Measurements from ENCODE around the gene SEPTIN2.
"Not testable (repeated sequence)": the region's sequence is repeated elsewhere in the genome, so short reads cannot be mapped to it uniquely, and the experiment has no call there.

SEPTIN2 gene

DNA sequence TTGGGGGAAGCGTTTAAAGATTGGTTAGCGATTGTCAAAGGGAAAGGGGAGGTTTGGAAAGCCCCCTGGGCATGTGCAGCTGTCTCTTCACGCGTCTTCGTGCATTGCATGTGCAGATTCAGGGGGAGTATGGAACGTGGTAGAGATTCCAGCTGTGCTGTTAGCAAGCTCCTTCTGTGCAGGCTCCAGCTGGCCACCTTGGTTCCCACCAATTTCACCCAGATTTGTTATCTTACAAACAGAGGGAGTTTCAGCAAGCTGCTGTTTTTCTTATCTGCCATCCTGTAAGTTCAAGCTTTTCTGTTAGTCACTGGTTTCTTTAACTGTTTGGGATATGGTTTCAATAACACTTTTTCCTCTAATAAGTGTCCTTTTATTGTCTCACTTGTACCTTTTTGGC, 70.8 kb downstream of the SEPTIN2 start:
- DNase-seq (ENCODE audit: low read depth) = no peak

DNA sequence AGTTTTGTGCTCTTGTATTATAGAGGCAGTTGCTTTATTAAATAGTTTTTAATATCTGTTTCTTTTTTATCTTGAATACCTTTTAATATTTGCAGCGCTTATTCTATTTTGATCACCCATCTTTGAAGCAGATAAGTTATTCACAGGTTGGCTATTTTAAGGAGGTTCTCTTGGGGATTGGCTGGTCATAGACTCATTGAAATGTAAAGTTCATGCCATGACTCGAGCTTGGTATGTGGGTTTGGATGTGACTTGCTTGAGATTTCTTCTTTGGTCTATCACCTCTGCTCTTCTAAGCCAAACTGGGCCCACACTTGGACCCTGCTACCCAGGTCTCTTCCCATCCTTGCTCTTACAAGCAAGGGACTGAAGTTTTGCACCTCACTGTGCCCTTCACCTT, 74.0 kb downstream of the SEPTIN2 start:
- no peak for DNase-seq (ENCODE audit: low read depth)

GRCh38 chr2:241390301-241391206, 74.8 kb downstream of the SEPTIN2 start:
- no peak for DNase-seq (ENCODE audit: low read depth)

DNA sequence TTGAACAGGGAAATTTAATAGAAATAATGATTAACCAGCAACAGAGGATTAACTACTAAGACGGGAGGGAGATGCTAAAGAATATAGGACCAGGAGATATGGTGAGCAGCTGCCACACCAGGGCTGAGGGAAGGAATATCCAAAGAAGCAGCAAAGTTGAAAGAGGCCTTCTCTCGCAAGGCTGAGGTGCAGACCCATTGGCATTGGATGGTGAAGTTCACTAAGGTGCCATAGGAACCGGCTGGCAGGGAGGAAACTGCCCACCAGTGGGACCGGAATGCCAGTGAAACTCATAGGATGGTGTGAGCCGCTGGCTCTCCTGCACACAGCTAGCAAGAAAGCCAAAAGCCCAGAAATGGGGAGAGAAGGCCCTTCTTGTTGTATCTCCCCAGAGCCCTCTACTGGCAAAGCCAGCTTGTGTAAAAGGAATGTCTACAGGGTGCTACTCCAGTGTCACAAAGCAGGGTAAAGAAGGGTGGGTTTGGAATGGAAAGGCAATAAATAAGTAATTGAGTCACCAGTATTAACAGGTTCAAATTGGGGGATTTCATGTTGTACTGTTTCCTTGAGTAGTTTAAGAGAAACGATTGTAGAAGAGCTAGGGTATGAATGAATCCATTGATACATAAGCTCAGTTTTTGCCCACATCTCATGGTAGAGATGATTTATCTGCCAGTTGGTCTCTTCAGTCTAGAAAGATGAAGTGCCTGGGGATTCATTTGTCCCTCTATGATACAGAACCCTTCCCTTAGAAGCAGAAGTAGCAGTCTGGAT, 76.4 kb downstream of the SEPTIN2 start:
- no peak for DNase-seq (ENCODE audit: low read depth)

GRCh38 chr2:241392753-241393152, 77.0 kb downstream of the SEPTIN2 start:
- not testable (repeated sequence) for DNase-seq (ENCODE audit: low read depth)

- DNase-seq (ENCODE audit: low read depth) = no peak
Measured at GRCh38 chr2:241393524-241394196, 77.9 kb downstream of the SEPTIN2 start.

GRCh38 chr2:241396809-241397208, 81.1 kb downstream of the SEPTIN2 start:
- not testable (repeated sequence) for DNase-seq (ENCODE audit: low read depth)

GRCh38 chr2:241399941-241400922, 84.5 kb downstream of the SEPTIN2 start:
- DNase-seq (ENCODE audit: low read depth) = no peak

Data from stimulated activated CD8-positive, alpha-beta memory T cell treated with anti-CD3 and anti-CD28 coated beads, Interleukin-12 subunit alpha, Interleukin-12 subunit beta, amount 100 ng/mL, for 1 hour (primary cell).